Kidney epithelial cell (primary cell): ENCODE measurements around the gene COPS8. TPM values are rescaled to one million over a fixed set of nuclear protein-coding genes. Genes with fewer than 3 reads are reported as not detected.
A peak's percentile ranks its signal among the peaks of the same experiment; 100 is the strongest.

Source experiments
- DNase-seq: peaks from one replicate; pipeline ENCODE4 v3.0.0-alpha.2; 2010; ENCODE audit warnings: low read depth
- H3K27me3 ChIP-seq: 2 replicates; pipeline ENCODE4 v1.6.0; 2011; ENCODE audit warnings: low read length; ENCODE audit not compliant: control insufficient read depth, insufficient read depth
- H3K36me3 ChIP-seq: 2 replicates; pipeline ENCODE4 v1.5.1; 2011; ENCODE audit warnings: low read length; ENCODE audit not compliant: control insufficient read depth, insufficient read depth
- H3K4me3 ChIP-seq: 2 replicates; pipeline ENCODE4 v1.5.1; 2011; ENCODE audit warnings: low read depth, mild to moderate bottlenecking, control low read depth, low read length
- total RNA-seq: library from RNA; depleted of rRNA; stranded (reverse); fragments of >200 nt; gene quantifications from 2 replicates; pipeline ENCODE4 v1.2.3, GENCODE V29; 2015
- TF ChIP-seq, protein P1 (sequence below): IDR thresholded peaks from 2 replicates; pipeline ENCODE4 v1.5.1; 2011; ENCODE audit warnings: mild to moderate bottlenecking, moderate library complexity, low read length, control low read depth, inconsistent platforms; ENCODE audit not compliant: insufficient read depth, poor library complexity, severe bottlenecking

The COPS8 gene
- total RNA-seq, 1 donor from 2014 or later: 156 TPM

DNA sequence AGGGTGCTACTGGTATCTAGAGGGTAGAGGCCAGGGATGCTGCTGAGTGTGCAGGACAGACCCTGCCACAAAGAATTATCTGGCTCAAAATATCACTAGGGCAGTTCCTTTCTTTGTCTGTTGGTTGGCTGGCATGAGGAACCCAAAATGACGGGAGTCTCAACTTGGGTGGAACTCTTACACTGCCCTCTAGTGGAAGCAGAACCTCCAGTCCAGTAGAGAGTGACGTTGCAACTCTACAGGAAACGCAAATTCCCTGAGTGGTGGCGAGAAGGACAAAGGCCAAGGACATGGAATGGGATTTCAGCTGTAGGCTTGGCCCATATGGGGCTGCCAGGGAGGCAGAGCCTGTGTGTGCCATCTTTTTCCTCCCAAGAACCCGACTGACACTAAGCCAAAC lies 47.1 kb downstream of the COPS8 start:
- no peak overlapping the region for H3K4me3 ChIP-seq
- H3K27me3 ChIP-seq: no peaks in the 10 kb centered on the region
- no peak for DNase-seq
- TF ChIP-seq, protein P1, sequence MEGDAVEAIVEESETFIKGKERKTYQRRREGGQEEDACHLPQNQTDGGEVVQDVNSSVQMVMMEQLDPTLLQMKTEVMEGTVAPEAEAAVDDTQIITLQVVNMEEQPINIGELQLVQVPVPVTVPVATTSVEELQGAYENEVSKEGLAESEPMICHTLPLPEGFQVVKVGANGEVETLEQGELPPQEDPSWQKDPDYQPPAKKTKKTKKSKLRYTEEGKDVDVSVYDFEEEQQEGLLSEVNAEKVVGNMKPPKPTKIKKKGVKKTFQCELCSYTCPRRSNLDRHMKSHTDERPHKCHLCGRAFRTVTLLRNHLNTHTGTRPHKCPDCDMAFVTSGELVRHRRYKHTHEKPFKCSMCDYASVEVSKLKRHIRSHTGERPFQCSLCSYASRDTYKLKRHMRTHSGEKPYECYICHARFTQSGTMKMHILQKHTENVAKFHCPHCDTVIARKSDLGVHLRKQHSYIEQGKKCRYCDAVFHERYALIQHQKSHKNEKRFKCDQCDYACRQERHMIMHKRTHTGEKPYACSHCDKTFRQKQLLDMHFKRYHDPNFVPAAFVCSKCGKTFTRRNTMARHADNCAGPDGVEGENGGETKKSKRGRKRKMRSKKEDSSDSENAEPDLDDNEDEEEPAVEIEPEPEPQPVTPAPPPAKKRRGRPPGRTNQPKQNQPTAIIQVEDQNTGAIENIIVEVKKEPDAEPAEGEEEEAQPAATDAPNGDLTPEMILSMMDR: peak; percentile 22
- no peaks in the 10 kb centered on the region for H3K36me3 ChIP-seq

DNA sequence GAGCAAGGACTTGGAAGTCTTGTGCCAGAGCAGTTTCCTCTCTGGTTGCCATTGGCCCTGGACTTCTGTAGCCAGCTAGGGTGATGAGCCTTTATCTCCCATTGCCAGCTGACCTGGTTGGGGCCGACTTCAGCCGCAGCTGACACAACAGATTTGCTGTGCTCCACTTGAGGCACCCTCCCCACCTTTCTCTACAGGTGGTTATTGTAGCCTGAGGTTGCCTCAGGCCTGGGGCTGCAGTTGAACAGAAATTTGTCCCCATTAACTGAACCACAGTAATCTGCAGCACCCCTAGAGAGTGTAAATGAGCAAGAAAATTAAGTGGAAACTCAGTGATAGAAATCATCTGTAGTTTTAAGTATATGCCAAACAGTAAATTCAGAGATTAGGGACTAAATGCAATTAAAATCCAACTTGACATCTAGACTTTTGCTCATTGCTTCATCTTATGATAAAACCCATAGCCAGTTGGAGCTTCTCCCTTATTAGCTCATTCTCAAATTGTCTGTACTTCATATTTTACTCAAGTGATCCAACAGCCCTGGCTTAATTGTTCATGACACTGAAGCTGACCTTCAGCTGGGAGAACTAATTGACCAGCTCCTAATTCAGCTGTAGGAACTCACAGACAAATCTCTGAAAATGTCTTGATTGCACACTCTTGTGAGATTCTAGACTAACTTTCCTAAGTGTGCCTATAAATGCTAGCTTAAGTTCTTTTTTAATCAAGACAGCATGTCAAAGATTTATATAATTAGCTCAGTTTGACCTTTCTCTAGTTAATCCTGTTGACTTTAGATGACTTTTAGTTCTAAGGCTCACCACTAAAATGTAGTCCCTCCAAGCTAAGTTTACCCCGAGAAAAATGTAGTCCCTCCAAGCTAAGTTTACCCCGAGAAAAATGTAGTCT lies 48.9 kb downstream of the COPS8 start:
- no peak for DNase-seq
- TF ChIP-seq, protein P1: no peak
- Histone ChIP-seq H3K27me3 (no peaks in the 10 kb centered on the region), H3K36me3 (no peaks in the 10 kb centered on the region), H3K4me3 (no peak overlapping the region)

DNA sequence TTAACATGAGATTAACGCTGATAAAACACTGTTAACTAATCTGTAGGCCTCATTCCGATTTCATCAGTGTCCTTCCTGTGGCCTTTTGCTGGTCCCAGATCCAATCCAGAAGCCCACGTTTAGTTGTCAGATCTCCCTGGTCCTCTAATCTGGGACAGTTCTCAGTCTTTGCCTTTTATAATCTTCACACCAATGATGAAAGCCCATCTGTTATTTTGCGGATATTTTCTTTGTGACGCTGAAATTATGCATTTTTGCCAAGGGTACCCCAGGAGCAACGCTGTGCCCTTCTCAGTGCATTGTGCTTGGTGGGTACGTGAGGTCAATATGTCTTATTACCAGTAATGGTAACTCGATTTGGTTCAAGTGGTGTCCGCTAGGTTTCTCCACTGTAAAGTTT lies 51.1 kb downstream of the COPS8 start:
- no peaks in the 10 kb centered on the region for H3K27me3 ChIP-seq
- H3K4me3 ChIP-seq: no peak overlapping the region
- DNase-seq: no peak
- TF ChIP-seq, protein P1: no peak
- H3K36me3 ChIP-seq: no peaks in the 10 kb centered on the region

DNA sequence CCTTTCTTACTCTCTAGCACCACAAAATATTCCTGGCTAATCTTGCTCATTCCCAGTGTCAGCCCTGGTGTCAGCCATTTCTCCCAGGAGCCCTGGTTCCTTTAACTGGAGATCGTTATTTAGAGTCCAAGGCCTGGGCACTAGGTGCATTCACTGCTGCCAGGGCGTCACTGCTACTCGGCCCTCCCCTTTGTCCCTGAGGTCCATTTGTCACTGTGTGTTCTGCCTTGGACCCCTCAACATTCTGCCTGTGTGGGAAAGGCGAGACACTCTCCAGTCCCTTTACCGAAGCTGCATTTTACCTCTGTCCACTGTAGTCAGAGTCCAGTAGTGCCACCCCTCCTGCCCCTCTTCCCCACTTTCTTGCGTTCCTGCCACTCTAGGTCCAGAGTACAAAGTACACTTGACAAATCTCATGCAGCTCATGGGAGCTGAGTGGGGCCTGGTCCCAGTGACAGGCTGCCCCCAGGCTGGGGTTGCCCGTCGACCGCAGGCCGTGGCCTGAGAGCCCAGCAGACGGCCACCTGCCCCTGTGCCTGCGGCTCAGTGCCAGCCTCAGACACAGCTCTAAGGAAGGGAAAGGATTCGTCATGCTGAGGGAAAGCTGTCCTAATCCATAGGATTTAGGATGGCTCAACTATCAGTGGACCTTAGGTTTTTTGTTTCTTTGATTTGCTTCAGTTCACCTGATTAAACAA lies 52.1 kb downstream of the COPS8 start:
- Histone ChIP-seq H3K36me3 (no peaks in the 10 kb centered on the region), H3K4me3 (no peak overlapping the region), H3K27me3 (no peaks in the 10 kb centered on the region)
- DNase-seq: no peak
- TF ChIP-seq, protein P1: no peak

DNA sequence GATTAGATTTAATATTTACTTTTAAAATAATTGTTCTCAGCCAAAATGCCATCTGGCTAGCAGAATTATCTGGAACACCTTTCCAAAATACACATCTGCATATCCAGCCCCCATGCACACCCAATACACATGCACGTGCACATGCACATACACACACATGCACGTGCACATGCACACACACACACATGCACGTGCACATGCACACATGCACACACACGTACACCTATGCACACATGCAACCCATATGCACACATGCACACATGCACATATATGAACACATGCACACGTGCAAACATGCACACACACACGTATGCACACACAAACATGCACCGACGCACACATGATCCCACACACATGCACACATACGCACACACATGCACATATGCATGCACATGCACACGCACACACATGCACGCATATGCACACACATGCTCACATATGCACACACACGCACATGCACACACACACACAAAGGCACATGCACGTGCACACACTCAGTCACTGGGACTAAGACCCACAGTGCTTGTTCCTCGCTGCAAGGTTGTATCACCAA lies 53.5 kb downstream of the COPS8 start:
- H3K27me3 ChIP-seq: no peaks in the 10 kb centered on the region
- TF ChIP-seq, protein P1: no peak
- H3K36me3 ChIP-seq: no peaks in the 10 kb centered on the region
- no peak overlapping the region for H3K4me3 ChIP-seq
- DNase-seq: no peak
